ENCODE data around the gene LRSAM1.

Gene LRSAM1

GRCh38 chr9:127498298-127498697 lies 47.0 kb downstream of the LRSAM1 start:
- no peak overlapping the region for H2BK5ac ChIP-seq (ENCODE audit: low read depth, low read length, poor library complexity)
- H3K36me3 ChIP-seq (ENCODE audit: control insufficient read depth in 1 of 2, insufficient read depth in 2 of 2, low read length in 2 of 2), result peaks cover 44 to 50% of the 10 kb centered on the region in 2 experiments
- H4K12ac ChIP-seq (ENCODE audit: low read depth, low read length), result no peak overlapping the region
- no peaks in the 10 kb centered on the region for H3K79me2 ChIP-seq (ENCODE audit: control insufficient read depth, insufficient read depth, low read length, poor library complexity)
- H2BK12ac ChIP-seq (ENCODE audit: low read length), result no peak overlapping the region
- H3K4ac ChIP-seq (ENCODE audit: low read depth, low read length), result no peak overlapping the region
- H3K14ac ChIP-seq (ENCODE audit: low read length), result no peak overlapping the region
- no CpG with 5 or more reads among the region's 5 CpGs for WGBS (ENCODE audit: extremely low coverage, insufficient coverage, insufficient read length)
- H3K4me3 ChIP-seq (ENCODE audit: low read depth, low read length), result no peak overlapping the region
- no peak overlapping the region for H2BK120ac ChIP-seq (ENCODE audit: insufficient read depth, low read length, poor library complexity)
- no peaks in the 10 kb centered on the region for H3K79me1 ChIP-seq (ENCODE audit: low read length)
- no peak overlapping the region for H3K27ac ChIP-seq (ENCODE audit: low read depth, low read length)
- no peak overlapping the region for H4K8ac ChIP-seq (ENCODE audit: low read depth, low read length)
- no peaks in the 10 kb centered on the region for H3K9me3 ChIP-seq (ENCODE audit: insufficient read depth, low read depth, low read length)
- no peak overlapping the region for H3K9ac ChIP-seq (ENCODE audit: low read length)
- DNase-seq, result no peak
- H3K4me2 ChIP-seq (ENCODE audit: low read length), result no peak overlapping the region
- no peak overlapping the region for H2AFZ ChIP-seq (ENCODE audit: insufficient read depth, low read length, poor library complexity)
- no peaks in the 10 kb centered on the region for H3K27me3 ChIP-seq (ENCODE audit: insufficient read depth, low read length)
- no peak overlapping the region for H3K23ac ChIP-seq (ENCODE audit: low read length)
- peaks cover 0 to 10% of the 10 kb centered on the region in 2 experiments for H3K4me1 ChIP-seq (ENCODE audit: control insufficient read depth in 1 of 2, insufficient read depth in 2 of 2, low read length in 2 of 2)
- no peak overlapping the region for H4K91ac ChIP-seq (ENCODE audit: low read depth, low read length)
- H3K18ac ChIP-seq (ENCODE audit: low read length), result no peak overlapping the region
- H2AK5ac ChIP-seq (ENCODE audit: low read length), result no peak overlapping the region

- no peak overlapping the region for H3K9ac ChIP-seq (ENCODE audit: low read length)
- peaks cover 0 to 10% of the 10 kb centered on the region in 2 experiments for H3K4me1 ChIP-seq (ENCODE audit: control insufficient read depth in 1 of 2, insufficient read depth in 2 of 2, low read length in 2 of 2)
- H3K27me3 ChIP-seq (ENCODE audit: insufficient read depth, low read length), result no peaks in the 10 kb centered on the region
- no peak overlapping the region for H4K12ac ChIP-seq (ENCODE audit: low read depth, low read length)
- WGBS (ENCODE audit: extremely low coverage, insufficient coverage, insufficient read length), result no CpG with 5 or more reads among the region's 6 CpGs
- no peak for DNase-seq
- no peak overlapping the region for H3K4me3 ChIP-seq (ENCODE audit: low read depth, low read length)
- no peak overlapping the region for H3K4me2 ChIP-seq (ENCODE audit: low read length)
- no peak overlapping the region for H2AK5ac ChIP-seq (ENCODE audit: low read length)
- H4K8ac ChIP-seq (ENCODE audit: low read depth, low read length), result no peak overlapping the region
- H3K27ac ChIP-seq (ENCODE audit: low read depth, low read length), result no peak overlapping the region
- no peak overlapping the region for H3K4ac ChIP-seq (ENCODE audit: low read depth, low read length)
- no peak overlapping the region for H2BK120ac ChIP-seq (ENCODE audit: insufficient read depth, low read length, poor library complexity)
- H2AFZ ChIP-seq (ENCODE audit: insufficient read depth, low read length, poor library complexity), result no peak overlapping the region
- no peak overlapping the region for H2BK12ac ChIP-seq (ENCODE audit: low read length)
- H3K23ac ChIP-seq (ENCODE audit: low read length), result no peak overlapping the region
- peaks cover 2% of the 10 kb centered on the region for H3K79me1 ChIP-seq (ENCODE audit: low read length)
- H3K18ac ChIP-seq (ENCODE audit: low read length), result no peak overlapping the region
- no peak overlapping the region for H2BK5ac ChIP-seq (ENCODE audit: low read depth, low read length, poor library complexity)
- no peak overlapping the region for H3K14ac ChIP-seq (ENCODE audit: low read length)
- H3K36me3 ChIP-seq (ENCODE audit: control insufficient read depth in 1 of 2, insufficient read depth in 2 of 2, low read length in 2 of 2), result peaks cover 52 to 58% of the 10 kb centered on the region in 2 experiments
- no peaks in the 10 kb centered on the region for H3K79me2 ChIP-seq (ENCODE audit: control insufficient read depth, insufficient read depth, low read length, poor library complexity)
- no peak overlapping the region for H4K91ac ChIP-seq (ENCODE audit: low read depth, low read length)
- no peaks in the 10 kb centered on the region for H3K9me3 ChIP-seq (ENCODE audit: insufficient read depth, low read depth, low read length)
These were observed 49.1 kb downstream of the LRSAM1 start for GRCh38 chr9:127500399-127500798.

GRCh38 chr9:127500862-127501261 lies 49.6 kb downstream of the LRSAM1 start:
- Histone ChIP-seq H3K79me2 (ENCODE audit: control insufficient read depth, insufficient read depth, low read length, poor library complexity) (no peaks in the 10 kb centered on the region), H3K9ac (ENCODE audit: low read length) (no peak overlapping the region), H3K14ac (ENCODE audit: low read length) (no peak overlapping the region), H2BK5ac (ENCODE audit: low read depth, low read length, poor library complexity) (no peak overlapping the region), H3K18ac (ENCODE audit: low read length) (no peak overlapping the region), H2AFZ (ENCODE audit: insufficient read depth, low read length, poor library complexity) (no peak overlapping the region), H2BK12ac (ENCODE audit: low read length) (no peak overlapping the region), H3K36me3 (ENCODE audit: control insufficient read depth in 1 of 2, insufficient read depth in 2 of 2, low read length in 2 of 2) (peaks cover 52 to 60% of the 10 kb centered on the region in 2 experiments), H4K12ac (ENCODE audit: low read depth, low read length) (peak overlapping the region; percentile 18), H2BK120ac (ENCODE audit: insufficient read depth, low read length, poor library complexity) (no peak overlapping the region), H3K9me3 (ENCODE audit: insufficient read depth, low read depth, low read length) (no peaks in the 10 kb centered on the region), H3K4me3 (ENCODE audit: low read depth, low read length) (no peak overlapping the region), H3K4ac (ENCODE audit: low read depth, low read length) (no peak overlapping the region), H3K4me2 (ENCODE audit: low read length) (no peak overlapping the region), H2AK5ac (ENCODE audit: low read length) (no peak overlapping the region), H3K23ac (ENCODE audit: low read length) (no peak overlapping the region), H4K91ac (ENCODE audit: low read depth, low read length) (no peak overlapping the region), H3K4me1 (ENCODE audit: control insufficient read depth in 1 of 2, insufficient read depth in 2 of 2, low read length in 2 of 2) (peaks cover 0 to 9% of the 10 kb centered on the region in 2 experiments), H3K27ac (ENCODE audit: low read depth, low read length) (no peak overlapping the region), H4K8ac (ENCODE audit: low read depth, low read length) (no peak overlapping the region), H3K27me3 (ENCODE audit: insufficient read depth, low read length) (no peaks in the 10 kb centered on the region), H3K79me1 (ENCODE audit: low read length) (peaks cover 2% of the 10 kb centered on the region)
- WGBS (ENCODE audit: extremely low coverage, insufficient coverage, insufficient read length), result no CpG with 5 or more reads among the region's 9 CpGs
- DNase-seq, result no peak

- no peak overlapping the region for H2BK12ac ChIP-seq (ENCODE audit: low read length)
- no peak overlapping the region for H3K27ac ChIP-seq (ENCODE audit: low read depth, low read length)
- no peak overlapping the region for H4K12ac ChIP-seq (ENCODE audit: low read depth, low read length)
- no peak overlapping the region for H4K8ac ChIP-seq (ENCODE audit: low read depth, low read length)
- H2BK120ac ChIP-seq (ENCODE audit: insufficient read depth, low read length, poor library complexity), result no peak overlapping the region
- no peaks in the 10 kb centered on the region for H3K27me3 ChIP-seq (ENCODE audit: insufficient read depth, low read length)
- H3K18ac ChIP-seq (ENCODE audit: low read length), result no peak overlapping the region
- no peak overlapping the region for H3K4me3 ChIP-seq (ENCODE audit: low read depth, low read length)
- no peak overlapping the region for H3K14ac ChIP-seq (ENCODE audit: low read length)
- no peaks in the 10 kb centered on the region for H3K79me2 ChIP-seq (ENCODE audit: control insufficient read depth, insufficient read depth, low read length, poor library complexity)
- WGBS (ENCODE audit: extremely low coverage, insufficient coverage, insufficient read length), result no CpG with 5 or more reads among the region's 12 CpGs
- H3K4ac ChIP-seq (ENCODE audit: low read depth, low read length), result no peak overlapping the region
- no peak overlapping the region for H2AFZ ChIP-seq (ENCODE audit: insufficient read depth, low read length, poor library complexity)
- peaks cover 2% of the 10 kb centered on the region for H3K79me1 ChIP-seq (ENCODE audit: low read length)
- no peak for DNase-seq
- H2BK5ac ChIP-seq (ENCODE audit: low read depth, low read length, poor library complexity), result no peak overlapping the region
- no peaks in the 10 kb centered on the region for H3K9me3 ChIP-seq (ENCODE audit: insufficient read depth, low read depth, low read length)
- H3K4me2 ChIP-seq (ENCODE audit: low read length), result no peak overlapping the region
- H4K91ac ChIP-seq (ENCODE audit: low read depth, low read length), result no peak overlapping the region
- no peak overlapping the region for H3K9ac ChIP-seq (ENCODE audit: low read length)
- peaks cover 56 to 60% of the 10 kb centered on the region in 2 experiments for H3K36me3 ChIP-seq (ENCODE audit: control insufficient read depth in 1 of 2, insufficient read depth in 2 of 2, low read length in 2 of 2)
- peaks cover 0 to under 1% of the 10 kb centered on the region in 2 experiments for H3K4me1 ChIP-seq (ENCODE audit: control insufficient read depth in 1 of 2, insufficient read depth in 2 of 2, low read length in 2 of 2)
- H2AK5ac ChIP-seq (ENCODE audit: low read length), result no peak overlapping the region
- H3K23ac ChIP-seq (ENCODE audit: low read length), result no peak overlapping the region
These were observed 50.6 kb downstream of the LRSAM1 start for GRCh38 chr9:127501821-127502343.
